ENCODE data around the gene SMO. TPM values are rescaled to one million over a fixed set of nuclear protein-coding genes. Genes with fewer than 3 reads are reported as not detected.
A peak's percentile ranks its signal among the peaks of the same experiment; 100 is the strongest.

The SMO gene
- 49.2 TPM for polyA plus RNA-seq (2013, experiment 1 of 2)
- polyA plus RNA-seq (2013, experiment 2 of 2), result 49.8 TPM

- H3K27ac ChIP-seq (ENCODE audit: low read depth, low read length), result peak within 1 kb of the TSS; percentile 88
- peaks cover 11% of the 10 kb centered on the region; the same call in 1 of the 2 replicates for H3K36me3 ChIP-seq (ENCODE audit: insufficient read depth, low read length)
- no peaks in the 10 kb centered on the region for H3K9me3 ChIP-seq (ENCODE audit: insufficient read depth, low read depth, low read length)
- WGBS, result under 1% methylated on average over 48 of the region's 48 CpGs
- peak within 1 kb of the TSS; percentile 90 for H3K4me3 ChIP-seq (ENCODE audit: low read length)
- H3K9ac ChIP-seq (ENCODE audit: low read depth, low read length), result peak within 1 kb of the TSS; percentile 93
- peaks cover 16% of the 10 kb centered on the region for H3K4me1 ChIP-seq (ENCODE audit: insufficient read depth, low read length)
- H3K27me3 ChIP-seq (ENCODE audit: insufficient read depth, low read length), result peaks cover 20% of the 10 kb centered on the region
Observed at GRCh38 chr7:129188372-129188891, at the start of gene SMO. TSS of gene SMO (plus strand) at chr7:129188633. CDS start at chr7:129189152, 519 bp downstream.

- H3K4me1 ChIP-seq (ENCODE audit: insufficient read depth, low read length), result no peaks in the 10 kb centered on the region
- no peaks in the 10 kb centered on the region for H3K9me3 ChIP-seq (ENCODE audit: insufficient read depth, low read depth, low read length)
- WGBS, result 51% methylated on average over 10 of the region's 10 CpGs
- no peaks in the 10 kb centered on the region for H3K36me3 ChIP-seq (ENCODE audit: insufficient read depth, low read length)
- no peak overlapping the region for H3K9ac ChIP-seq (ENCODE audit: low read depth, low read length)
- peak overlapping the region; percentile 63 for H3K4me3 ChIP-seq (ENCODE audit: low read length)
- H3K27me3 ChIP-seq (ENCODE audit: insufficient read depth, low read length), result peaks cover 29% of the 10 kb centered on the region
- no peak overlapping the region for H3K27ac ChIP-seq (ENCODE audit: low read depth, low read length)
Observed at GRCh38 chr7:129143724-129144094, 44.7 kb upstream of the SMO start.

- Histone ChIP-seq H3K4me1 (ENCODE audit: insufficient read depth, low read length) (no peaks in the 10 kb centered on the region), H3K36me3 (ENCODE audit: insufficient read depth, low read length) (no peaks in the 10 kb centered on the region), H3K9ac (ENCODE audit: low read depth, low read length) (peak within 1 kb of the TSS; percentile 43), H3K27ac (ENCODE audit: low read depth, low read length) (no peak within 1 kb of the TSS), H3K4me3 (ENCODE audit: low read length) (peak within 1 kb of the TSS; percentile 63), H3K9me3 (ENCODE audit: insufficient read depth, low read depth, low read length) (no peaks in the 10 kb centered on the region), H3K27me3 (ENCODE audit: insufficient read depth, low read length) (peaks cover 29% of the 10 kb centered on the region)
- 1% methylated on average over 42 of the region's 43 CpGs for WGBS
Observed at GRCh38 chr7:129144095-129144833, 44.2 kb upstream of the SMO start, which contains the start of gene TSPAN33. TSS of gene TSPAN33 (plus strand) at chr7:129144707. CDS start at chr7:129144981, 274 bp downstream.

- Histone ChIP-seq H3K9ac (ENCODE audit: low read depth, low read length) (peak overlapping the region; percentile 43), H3K9me3 (ENCODE audit: insufficient read depth, low read depth, low read length) (no peaks in the 10 kb centered on the region), H3K4me1 (ENCODE audit: insufficient read depth, low read length) (no peaks in the 10 kb centered on the region), H3K4me3 (ENCODE audit: low read length) (peak overlapping the region; percentile 63), H3K27ac (ENCODE audit: low read depth, low read length) (no peak overlapping the region), H3K27me3 (ENCODE audit: insufficient read depth, low read length) (peaks cover 29% of the 10 kb centered on the region), H3K36me3 (ENCODE audit: insufficient read depth, low read length) (no peaks in the 10 kb centered on the region)
- WGBS, result 7% methylated on average over 58 of the region's 58 CpGs
Observed at GRCh38 chr7:129144834-129145668, 43.4 kb upstream of the SMO start.

GRCh38 chr7:129146237-129146979 is 42.0 kb upstream of the SMO start:
- Histone ChIP-seq H3K4me3 (ENCODE audit: low read length) (no peak overlapping the region), H3K27me3 (ENCODE audit: insufficient read depth, low read length) (peaks cover 29% of the 10 kb centered on the region), H3K9me3 (ENCODE audit: insufficient read depth, low read depth, low read length) (no peaks in the 10 kb centered on the region), H3K9ac (ENCODE audit: low read depth, low read length) (no peak overlapping the region), H3K4me1 (ENCODE audit: insufficient read depth, low read length) (peaks cover 12% of the 10 kb centered on the region; the same call in 1 of the 2 replicates), H3K27ac (ENCODE audit: low read depth, low read length) (no peak overlapping the region), H3K36me3 (ENCODE audit: insufficient read depth, low read length) (no peaks in the 10 kb centered on the region)
- WGBS, result 90% methylated on average over 8 of the region's 8 CpGs

GRCh38 chr7:129147731-129148130 is 40.7 kb upstream of the SMO start:
- H3K9me3 ChIP-seq (ENCODE audit: insufficient read depth, low read depth, low read length), result no peaks in the 10 kb centered on the region
- no peak overlapping the region for H3K4me3 ChIP-seq (ENCODE audit: low read length)
- 89% methylated on average over 3 of the region's 3 CpGs for WGBS
- H3K27me3 ChIP-seq (ENCODE audit: insufficient read depth, low read length), result peaks cover 22% of the 10 kb centered on the region
- H3K9ac ChIP-seq (ENCODE audit: low read depth, low read length), result no peak overlapping the region
- H3K27ac ChIP-seq (ENCODE audit: low read depth, low read length), result no peak overlapping the region
- H3K36me3 ChIP-seq (ENCODE audit: insufficient read depth, low read length), result no peaks in the 10 kb centered on the region
- peaks cover 12% of the 10 kb centered on the region; the same call in 1 of the 2 replicates for H3K4me1 ChIP-seq (ENCODE audit: insufficient read depth, low read length)

GRCh38 chr7:129149511-129149910 is 38.9 kb upstream of the SMO start:
- Histone ChIP-seq H3K9me3 (ENCODE audit: insufficient read depth, low read depth, low read length) (no peaks in the 10 kb centered on the region), H3K36me3 (ENCODE audit: insufficient read depth, low read length) (no peaks in the 10 kb centered on the region), H3K27ac (ENCODE audit: low read depth, low read length) (no peak overlapping the region), H3K9ac (ENCODE audit: low read depth, low read length) (no peak overlapping the region), H3K27me3 (ENCODE audit: insufficient read depth, low read length) (0 out of 2 replicates have a peak, but pooled peaks cover 6% of the 10 kb centered on the region), H3K4me3 (ENCODE audit: low read length) (no peak overlapping the region), H3K4me1 (ENCODE audit: insufficient read depth, low read length) (peaks cover 12% of the 10 kb centered on the region; the same call in 1 of the 2 replicates)
- 83% methylated on average over 8 of the region's 8 CpGs for WGBS

GRCh38 chr7:129150199-129150996 is 38.0 kb upstream of the SMO start:
- 59% methylated on average over 8 of the region's 8 CpGs for WGBS
- 0 out of 2 replicates have a peak, but pooled peaks cover 2% of the 10 kb centered on the region for H3K27me3 ChIP-seq (ENCODE audit: insufficient read depth, low read length)
- no peak overlapping the region for H3K4me3 ChIP-seq (ENCODE audit: low read length)

GRCh38 chr7:129157651-129158050 is 30.8 kb upstream of the SMO start:
- Histone ChIP-seq H3K4me3 (ENCODE audit: low read length) (no peak overlapping the region), H3K36me3 (ENCODE audit: insufficient read depth, low read length) (0 out of 2 replicates have a peak, but pooled peaks cover 3% of the 10 kb centered on the region), H3K27me3 (ENCODE audit: insufficient read depth, low read length) (no peaks in the 10 kb centered on the region; the same call in 1 of the 2 replicates), H3K27ac (ENCODE audit: low read depth, low read length) (no peak overlapping the region), H3K9ac (ENCODE audit: low read depth, low read length) (no peak overlapping the region), H3K4me1 (ENCODE audit: insufficient read depth, low read length) (no peaks in the 10 kb centered on the region), H3K9me3 (ENCODE audit: insufficient read depth, low read depth, low read length) (no peaks in the 10 kb centered on the region)
- WGBS, result 94% methylated on average over 9 of the region's 9 CpGs

More at GRCh38 chr7:129150199-129150996, 38.0 kb upstream of the SMO start:
- no peak overlapping the region for H3K9ac ChIP-seq (ENCODE audit: low read depth, low read length)
- no peaks in the 10 kb centered on the region for H3K9me3 ChIP-seq (ENCODE audit: insufficient read depth, low read depth, low read length)
- H3K27ac ChIP-seq (ENCODE audit: low read depth, low read length), result no peak overlapping the region
- H3K36me3 ChIP-seq (ENCODE audit: insufficient read depth, low read length), result no peaks in the 10 kb centered on the region
- peaks cover 12% of the 10 kb centered on the region; the same call in 1 of the 2 replicates for H3K4me1 ChIP-seq (ENCODE audit: insufficient read depth, low read length)

GRCh38 chr7:129159539-129159938 is 28.9 kb upstream of the SMO start:
- H3K4me3 ChIP-seq (ENCODE audit: low read length), result no peak overlapping the region
- H3K36me3 ChIP-seq (ENCODE audit: insufficient read depth, low read length), result peaks cover 5% of the 10 kb centered on the region; the same call in 1 of the 2 replicates
- H3K27ac ChIP-seq (ENCODE audit: low read depth, low read length), result no peak overlapping the region
- no peaks in the 10 kb centered on the region; the same call in 1 of the 2 replicates for H3K27me3 ChIP-seq (ENCODE audit: insufficient read depth, low read length)
- H3K9ac ChIP-seq (ENCODE audit: low read depth, low read length), result no peak overlapping the region
- H3K9me3 ChIP-seq (ENCODE audit: insufficient read depth, low read depth, low read length), result no peaks in the 10 kb centered on the region
- no peaks in the 10 kb centered on the region for H3K4me1 ChIP-seq (ENCODE audit: insufficient read depth, low read length)
- WGBS, result 92% methylated on average over 3 of the region's 3 CpGs
